Stomach (tissue), 4 donors: ENCODE data around the gene TEX29.

Source experiments
- CTCF ChIP-seq, 7 experiments: fragments of 450-650 bp in 4 of 7; fragments of 200-600 bp in 3 of 7; sonication (generic) in 3 of 7; IDR thresholded peaks; one replicate each; pipeline ENCODE4 v1.5.1; 2016 to 2019; ENCODE audit warnings: antibody characterized with exemption in 7 of 7, control low read depth in 2 of 7, mild to moderate bottlenecking in 1 of 7
- EP300 ChIP-seq: sonication (generic); formaldehyde crosslinking; IDR thresholded peaks from one replicate; pipeline ENCODE4 v1.6.1; 2017; ENCODE audit warnings: antibody characterized with exemption

- TF ChIP-seq CTCF (IDR thresholded peaks at IDR 0.05): no peak
- no peak for TF ChIP-seq EP300
Observed at GRCh38 chr13:111303559-111303958, 16.9 kb upstream of the TEX29 start.
